Astrocyte (in vitro differentiated cells and primary cell): ENCODE results near the gene HEATR1. TPM values are rescaled to one million over a fixed set of nuclear protein-coding genes. Genes with fewer than 3 reads are reported as not detected.

ENCODE experiments used
- DNase-seq: peaks from one replicate; pipeline ENCODE4 v3.0.0-alpha.2; 2010; ENCODE audit warnings: low read depth
- FAIRE-seq: peaks from 2 replicates; lab custom pipeline; 2011; peaks lifted over from hg19 to GRCh38; lab: Jason Lieb, UNC
- H2AFZ ChIP-seq: 2 replicates; pipeline ENCODE4 v1.6.0; 2012; ENCODE audit warnings: low read depth, low read length, inconsistent platforms
- H3K27ac ChIP-seq: 2 replicates; pipeline ENCODE4 v1.5.1; 2011; ENCODE audit warnings: low read depth, low read length, inconsistent platforms
- H3K27me3 ChIP-seq: 2 replicates; pipeline ENCODE4 v1.6.0; 2011; ENCODE audit warnings: low read length, inconsistent platforms; ENCODE audit not compliant: insufficient read depth
- H3K36me3 ChIP-seq: 2 replicates; pipeline ENCODE4 v1.5.1; 2011; ENCODE audit warnings: low read length, inconsistent platforms; ENCODE audit not compliant: insufficient read depth
- H3K4me1 ChIP-seq: 2 replicates; pipeline ENCODE4 v1.5.1; 2011; ENCODE audit warnings: low read length, inconsistent platforms; ENCODE audit not compliant: insufficient read depth
- H3K4me2 ChIP-seq: 2 replicates; pipeline ENCODE4 v1.6.0; 2012; ENCODE audit warnings: low read length, inconsistent platforms
- H3K4me3 ChIP-seq: 2 replicates; pipeline ENCODE4 v1.5.1; 2011; ENCODE audit warnings: low read depth, mild to moderate bottlenecking, low read length, inconsistent platforms; ENCODE audit not compliant: insufficient read depth
- H3K79me2 ChIP-seq: 2 replicates; pipeline ENCODE4 v1.6.0; 2012; ENCODE audit warnings: mild to moderate bottlenecking, low read length, inconsistent platforms; ENCODE audit not compliant: insufficient read depth
- H3K9ac ChIP-seq: 2 replicates; pipeline ENCODE4 v1.6.0; 2012; ENCODE audit warnings: mild to moderate bottlenecking, low read length, inconsistent platforms
- H3K9me3 ChIP-seq: 2 replicates; pipeline ENCODE4 v1.5.1; 2012; ENCODE audit warnings: low read depth, mild to moderate bottlenecking, low read length, inconsistent platforms; ENCODE audit not compliant: insufficient read depth
- H4K20me1 ChIP-seq: 2 replicates; pipeline ENCODE4 v1.6.0; 2012; ENCODE audit warnings: low read length, inconsistent platforms; ENCODE audit not compliant: insufficient read depth
- H3K27ac Mint-ChIP-seq: one replicate; pipeline ENCODE4 v1.8.0; 2021; ENCODE audit warnings: mild to moderate bottlenecking, mixed read lengths; ENCODE audit not compliant: unreplicated experiment
- H3K27me3 Mint-ChIP-seq: one replicate; pipeline ENCODE4 v1.8.0; 2021; ENCODE audit warnings: low read depth, mixed read lengths; ENCODE audit not compliant: unreplicated experiment
- H3K36me3 Mint-ChIP-seq: one replicate; pipeline ENCODE4 v1.8.0; 2021; ENCODE audit warnings: low read depth, mixed read lengths; ENCODE audit not compliant: unreplicated experiment
- H3K4me1 Mint-ChIP-seq: one replicate; pipeline ENCODE4 v1.8.0; 2021; ENCODE audit warnings: low read depth, mixed read lengths; ENCODE audit not compliant: unreplicated experiment
- H3K4me3 Mint-ChIP-seq: one replicate; pipeline ENCODE4 v1.8.0; 2021; ENCODE audit warnings: mild to moderate bottlenecking, moderate library complexity, mixed read lengths; ENCODE audit not compliant: unreplicated experiment
- H3K9me3 Mint-ChIP-seq: one replicate; pipeline ENCODE4 v1.8.0; 2021; ENCODE audit warnings: mild to moderate bottlenecking, mixed read lengths; ENCODE audit not compliant: unreplicated experiment
- CTCF ChIP-seq: IDR thresholded peaks from 2 replicates; pipeline ENCODE4 v1.5.1; 2011; ENCODE audit warnings: low read depth, mild to moderate bottlenecking, inconsistent platforms, low read length, moderate library complexity; ENCODE audit not compliant: insufficient read depth
- EZH2 ChIP-seq: IDR thresholded peaks from 2 replicates; pipeline ENCODE4 v1.6.1; 2012; ENCODE audit warnings: mild to moderate bottlenecking, low read length, inconsistent platforms; ENCODE audit not compliant: insufficient read depth
- total RNA-seq: library from RNA; stranded (reverse); gene quantifications from 2 replicates; pipeline ENCODE4 v1.2.1, GENCODE V29; 2021

The HEATR1 gene
- total RNA-seq, 1 donor from 2014 or later = 43.3 TPM

- H3K4me3 ChIP-seq = no peak overlapping the region
- H3K36me3 ChIP-seq = peaks cover 77% of the 10 kb centered on the region
- peaks cover 7% of the 10 kb centered on the region for H3K36me3 Mint-ChIP-seq
- DNase-seq (no peak), FAIRE-seq (no peak)
- no peaks in the 10 kb centered on the region for H4K20me1 ChIP-seq
- no peaks in the 10 kb centered on the region for H3K27me3 Mint-ChIP-seq
- no peaks in the 10 kb centered on the region for H3K9me3 ChIP-seq
- no peaks in the 10 kb centered on the region for H3K27me3 ChIP-seq
- no peak overlapping the region for H2AFZ ChIP-seq
- H3K4me1 Mint-ChIP-seq = no peaks in the 10 kb centered on the region
- H3K4me3 Mint-ChIP-seq = no peak overlapping the region
- no peaks in the 10 kb centered on the region for H3K79me2 ChIP-seq
- H3K9me3 Mint-ChIP-seq = no peaks in the 10 kb centered on the region
- no peak overlapping the region for H3K27ac Mint-ChIP-seq
- H3K9ac ChIP-seq = no peak overlapping the region
- no peaks in the 10 kb centered on the region for H3K4me1 ChIP-seq
- no peak overlapping the region for H3K27ac ChIP-seq
- TF ChIP-seq CTCF (no peak), EZH2 (no peak)
- no peak overlapping the region for H3K4me2 ChIP-seq
Observed at GRCh38 chr1:236558846-236559245, 45.5 kb downstream of the HEATR1 start.

DNA sequence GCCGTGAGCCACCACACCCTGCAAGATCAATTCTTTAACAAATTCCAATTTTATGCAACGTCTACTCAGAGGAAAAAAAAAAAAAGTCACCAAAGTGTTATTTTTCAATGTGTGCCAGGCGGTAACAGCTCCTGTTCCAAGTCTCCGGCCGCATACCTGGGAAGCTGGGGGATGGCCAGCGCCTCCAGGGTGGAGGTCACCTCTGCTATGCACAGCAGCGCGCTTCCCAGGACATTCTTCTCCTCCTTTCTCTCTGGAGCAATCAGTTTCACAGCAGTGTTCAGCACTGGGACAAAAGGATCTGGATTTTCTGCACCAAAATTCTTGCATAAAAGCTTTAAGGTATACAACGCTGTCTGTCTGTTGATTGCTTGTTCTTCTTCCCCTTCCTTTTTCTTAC is 46.2 kb downstream of the HEATR1 start:
- no peak overlapping the region for H3K27ac ChIP-seq
- FAIRE-seq = no peak
- peaks cover 7% of the 10 kb centered on the region for H3K36me3 Mint-ChIP-seq

More for the DNA sequence above, 46.2 kb downstream of the HEATR1 start:
- H3K4me2 ChIP-seq = no peak overlapping the region
- Mint-ChIP-seq H3K4me1 (no peaks in the 10 kb centered on the region), H3K9me3 (no peaks in the 10 kb centered on the region), H3K27me3 (no peaks in the 10 kb centered on the region), H3K4me3 (no peak overlapping the region), H3K27ac (no peak overlapping the region)
- no peaks in the 10 kb centered on the region for H3K79me2 ChIP-seq
- no peaks in the 10 kb centered on the region for H3K27me3 ChIP-seq
- H2AFZ ChIP-seq = no peak overlapping the region
- H3K9me3 ChIP-seq = no peaks in the 10 kb centered on the region
- no peaks in the 10 kb centered on the region for H3K4me1 ChIP-seq
- DNase-seq = no peak
- no peaks in the 10 kb centered on the region for H4K20me1 ChIP-seq
- TF ChIP-seq EZH2 (no peak), CTCF (no peak)
- H3K9ac ChIP-seq = no peak overlapping the region
- H3K36me3 ChIP-seq = peaks cover 78% of the 10 kb centered on the region
- no peak overlapping the region for H3K4me3 ChIP-seq
